PC-9 (cell line): ENCODE measurements around the gene PTPRD.

Source experiments
- CTCF ChIP-seq: fragments of 200-600 bp; sonication (generic); conservative IDR thresholded peaks from 2 replicates; pipeline ENCODE4 v1.6.1; 2017; ENCODE audit warnings: mixed run types, antibody characterized with exemption, mild to moderate bottlenecking, moderate library complexity
- EZH2 ChIP-seq: fragments of 200-600 bp; sonication (generic); IDR thresholded peaks from 2 replicates; pipeline ENCODE4 v1.8.0; 2017; ENCODE audit warnings: antibody characterized with exemption, low read depth

GRCh38 chr9:8491563-8491962 is 2121.2 kb downstream of the PTPRD start:
- TF ChIP-seq CTCF (no peak), EZH2 (no peak)
